ENCODE results near the gene LYPD6B. TPM values are rescaled to one million over a fixed set of nuclear protein-coding genes. Genes with fewer than 3 reads are reported as not detected.

LYPD6B gene, protein sequence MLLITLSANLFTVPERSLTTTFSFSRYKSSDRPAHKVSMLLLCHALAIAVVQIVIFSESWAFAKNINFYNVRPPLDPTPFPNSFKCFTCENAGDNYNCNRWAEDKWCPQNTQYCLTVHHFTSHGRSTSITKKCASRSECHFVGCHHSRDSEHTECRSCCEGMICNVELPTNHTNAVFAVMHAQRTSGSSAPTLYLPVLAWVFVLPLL
- 0.18 TPM in 1 of 2 replicates, not detected in the other for total RNA-seq (ENCODE audit: low replicate concordance)

DNA sequence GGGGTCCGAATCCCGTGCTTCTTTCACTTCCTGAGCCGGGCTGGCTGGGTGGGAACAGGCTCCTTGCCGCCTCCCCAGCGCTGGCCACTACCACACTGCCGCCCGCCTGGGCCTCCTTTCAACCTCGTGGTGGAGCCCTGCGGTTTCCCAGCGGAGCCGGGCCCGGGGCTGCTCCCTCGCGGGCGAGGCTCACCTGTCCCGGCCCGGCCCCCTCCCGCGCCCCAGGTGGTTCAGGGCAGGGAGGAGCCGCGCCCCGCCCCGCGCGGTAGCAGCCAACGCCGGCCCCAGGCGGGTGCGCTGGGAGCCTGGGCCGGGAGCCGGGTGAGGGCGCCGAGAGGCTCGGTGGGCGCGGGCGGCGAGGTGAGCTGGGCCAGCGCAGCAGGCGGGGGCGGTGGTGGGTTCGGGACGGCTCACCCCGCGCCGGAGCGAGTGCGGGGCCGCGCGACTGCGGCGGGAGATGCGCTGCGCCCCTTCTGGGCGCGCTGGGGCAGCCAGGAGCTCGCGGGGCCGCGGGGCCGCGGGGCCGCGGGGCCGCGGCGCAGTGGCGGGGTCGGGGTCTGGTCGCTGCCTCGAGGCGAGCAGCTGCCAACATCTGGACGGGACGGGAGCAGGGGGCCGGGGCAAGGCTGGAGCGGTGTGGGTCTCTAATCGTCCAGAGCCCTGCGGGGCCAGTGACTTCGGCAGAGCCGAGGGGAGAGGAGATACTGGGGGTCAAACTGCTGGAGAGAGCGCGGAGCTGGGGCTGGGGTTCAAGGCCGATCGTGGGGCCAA, at the start of gene LYPD6B:
Gene LYPD6B (plus strand): TSS at position 258 of the 771 bp plus-strand sequence. CDS start 92,250 bp downstream, outside the sequence.
- TF ChIP-seq, protein P1, sequence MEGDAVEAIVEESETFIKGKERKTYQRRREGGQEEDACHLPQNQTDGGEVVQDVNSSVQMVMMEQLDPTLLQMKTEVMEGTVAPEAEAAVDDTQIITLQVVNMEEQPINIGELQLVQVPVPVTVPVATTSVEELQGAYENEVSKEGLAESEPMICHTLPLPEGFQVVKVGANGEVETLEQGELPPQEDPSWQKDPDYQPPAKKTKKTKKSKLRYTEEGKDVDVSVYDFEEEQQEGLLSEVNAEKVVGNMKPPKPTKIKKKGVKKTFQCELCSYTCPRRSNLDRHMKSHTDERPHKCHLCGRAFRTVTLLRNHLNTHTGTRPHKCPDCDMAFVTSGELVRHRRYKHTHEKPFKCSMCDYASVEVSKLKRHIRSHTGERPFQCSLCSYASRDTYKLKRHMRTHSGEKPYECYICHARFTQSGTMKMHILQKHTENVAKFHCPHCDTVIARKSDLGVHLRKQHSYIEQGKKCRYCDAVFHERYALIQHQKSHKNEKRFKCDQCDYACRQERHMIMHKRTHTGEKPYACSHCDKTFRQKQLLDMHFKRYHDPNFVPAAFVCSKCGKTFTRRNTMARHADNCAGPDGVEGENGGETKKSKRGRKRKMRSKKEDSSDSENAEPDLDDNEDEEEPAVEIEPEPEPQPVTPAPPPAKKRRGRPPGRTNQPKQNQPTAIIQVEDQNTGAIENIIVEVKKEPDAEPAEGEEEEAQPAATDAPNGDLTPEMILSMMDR (IDR thresholded peaks at IDR 0.05; ENCODE audit: insufficient read depth, low read length): no peak
- DNase-seq (ENCODE audit: low read depth): no peak
- H3K4me3 ChIP-seq (ENCODE audit: low read depth, low read length): no peak within 1 kb of the TSS

DNA sequence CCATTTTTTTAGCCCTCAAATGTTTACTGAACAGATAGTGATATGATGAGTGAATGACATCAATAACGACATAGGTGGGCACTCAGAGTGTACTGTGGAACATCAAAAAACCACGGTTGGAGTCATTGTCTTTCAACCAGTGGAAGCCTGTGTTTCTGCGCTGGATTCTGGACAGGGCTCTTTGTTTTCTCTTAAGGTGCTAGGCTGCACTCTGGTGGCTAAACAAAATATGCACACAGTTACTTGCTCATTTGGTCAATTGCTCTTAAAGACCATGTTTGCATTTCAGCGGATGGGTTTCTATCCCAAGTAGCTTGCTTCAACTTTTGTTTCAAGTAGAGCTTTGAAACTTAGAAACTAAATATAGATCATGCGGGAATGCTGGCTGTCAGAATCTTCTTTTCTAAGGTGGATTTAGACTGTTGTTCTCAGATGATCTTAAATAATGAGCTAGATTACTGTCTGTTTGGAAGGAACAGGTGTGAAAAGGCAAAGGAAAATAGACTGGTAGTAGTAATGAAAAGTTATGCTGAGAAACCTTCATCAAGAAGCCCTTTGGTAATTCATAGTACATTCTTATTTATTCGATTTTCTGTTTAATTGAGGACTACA, 48.5 kb upstream of the LYPD6B start:
- H3K4me3 ChIP-seq (ENCODE audit: low read depth, low read length): no peak overlapping the region
- TF ChIP-seq, protein P1 (IDR thresholded peaks at IDR 0.05; ENCODE audit: insufficient read depth, low read length): peak; percentile 77
- DNase-seq (ENCODE audit: low read depth): peak; percentile 89

DNA sequence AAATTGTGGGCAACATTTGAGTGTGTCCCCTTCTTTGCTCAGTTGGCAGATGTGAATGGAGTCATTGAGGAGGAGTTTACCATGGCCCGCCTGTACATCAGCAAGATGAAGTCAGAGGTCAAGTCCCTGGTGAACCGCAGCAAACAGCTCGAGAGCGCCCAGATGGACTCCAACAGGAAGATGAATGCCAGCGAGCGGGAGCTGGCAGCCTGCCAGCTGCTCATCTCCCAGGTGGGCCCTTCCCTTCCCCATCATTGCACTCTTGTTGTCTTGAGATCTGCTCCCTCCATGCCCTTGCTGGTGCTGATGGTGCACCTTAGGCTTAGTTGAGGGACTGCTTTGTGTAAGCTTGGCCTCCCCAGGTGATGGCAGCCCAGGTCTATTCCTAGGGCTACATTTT, 47.5 kb upstream of the LYPD6B start:
- DNase-seq (ENCODE audit: low read depth): no peak
- no peak overlapping the region for H3K4me3 ChIP-seq (ENCODE audit: low read depth, low read length)
- TF ChIP-seq, protein P1 (IDR thresholded peaks at IDR 0.05; ENCODE audit: insufficient read depth, low read length): no peak

DNA sequence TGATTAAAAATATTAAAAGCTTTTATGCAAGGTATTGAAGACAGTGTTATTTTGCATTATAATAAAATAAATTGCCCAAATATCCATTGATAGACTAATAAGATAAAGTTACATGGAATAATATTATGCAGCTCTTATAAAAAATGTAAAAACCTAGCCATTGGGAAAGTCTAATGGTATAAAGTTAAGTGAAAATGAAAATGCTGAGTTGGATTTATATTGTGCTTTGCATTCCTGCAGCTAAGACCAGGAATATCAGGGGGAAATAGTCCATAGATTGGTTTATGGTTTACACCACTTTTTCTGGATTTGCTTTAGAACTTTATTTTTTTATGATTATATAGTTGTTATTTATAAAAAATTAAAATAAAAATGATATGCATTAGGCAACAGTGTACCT, 46.1 kb upstream of the LYPD6B start:
- TF ChIP-seq, protein P1 (IDR thresholded peaks at IDR 0.05; ENCODE audit: insufficient read depth, low read length): no peak
- DNase-seq (ENCODE audit: low read depth): no peak
- no peak overlapping the region for H3K4me3 ChIP-seq (ENCODE audit: low read depth, low read length)

DNA sequence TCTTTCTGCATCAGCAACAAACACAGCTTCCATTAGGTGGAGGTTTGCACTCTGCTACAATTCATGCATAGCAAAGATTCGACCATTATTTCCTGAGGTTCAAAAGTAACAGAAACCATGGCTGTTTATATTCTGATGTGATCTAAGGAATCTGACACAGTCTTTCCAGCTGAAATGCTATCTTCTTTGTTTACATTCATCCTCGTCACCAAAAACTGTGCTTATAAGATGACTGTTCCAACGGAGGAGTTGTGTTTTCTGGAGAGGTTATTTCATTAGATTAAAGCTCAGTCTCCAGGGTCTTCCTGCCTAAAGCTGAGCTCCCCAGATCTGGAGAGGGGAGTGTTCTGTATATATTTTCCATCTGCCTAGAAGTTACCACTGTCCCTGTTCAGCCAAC, 45.1 kb upstream of the LYPD6B start:
- TF ChIP-seq, protein P1 (IDR thresholded peaks at IDR 0.05; ENCODE audit: insufficient read depth, low read length): no peak
- no peak for DNase-seq (ENCODE audit: low read depth)
- H3K4me3 ChIP-seq (ENCODE audit: low read depth, low read length): no peak overlapping the region

DNA sequence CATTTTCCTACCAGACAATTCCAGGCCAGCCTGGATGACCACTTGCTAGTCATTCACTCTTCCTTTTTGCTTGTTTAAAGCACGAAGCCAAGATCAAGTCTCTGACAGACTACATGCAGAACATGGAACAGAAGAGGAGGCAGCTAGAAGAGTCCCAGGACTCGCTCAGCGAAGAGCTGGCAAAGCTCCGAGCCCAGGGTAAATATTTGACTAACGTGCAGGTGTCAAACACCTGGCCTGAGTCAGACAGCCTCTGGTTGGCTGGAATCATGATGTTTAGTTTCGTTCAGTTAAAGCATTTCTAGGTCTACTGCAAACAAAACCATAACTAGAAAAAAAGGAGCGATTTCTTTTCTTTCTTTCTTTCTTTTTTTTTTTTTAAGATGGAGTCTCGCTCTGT, 44.2 kb upstream of the LYPD6B start:
- DNase-seq (ENCODE audit: low read depth): no peak
- TF ChIP-seq, protein P1 (IDR thresholded peaks at IDR 0.05; ENCODE audit: insufficient read depth, low read length): no peak
- no peak overlapping the region for H3K4me3 ChIP-seq (ENCODE audit: low read depth, low read length)
